H1 (cell line): ENCODE measurements around the gene HARS1. TPM values are rescaled to one million over a fixed set of nuclear protein-coding genes. Genes with fewer than 3 reads are reported as not detected.

Experiments used
- CHD2 ChIP-seq: IDR thresholded peaks from 2 replicates; pipeline ENCODE4 v1.6.1; 2012; ENCODE audit warnings: low read length, improper control_type of control experiment
- EGR1 ChIP-seq: IDR thresholded peaks from 2 replicates; pipeline ENCODE4 v1.6.1; 2011; ENCODE audit warnings: low read depth, low read length, borderline replicate concordance
- HDAC2 ChIP-seq, 2 experiments: fragments of 300-600 bp in 1 of 2; sonication (generic) in 1 of 2; IDR thresholded peaks; 2 replicates each; pipeline ENCODE4 v1.6.1; 2011 to 2012; ENCODE audit warnings: low read depth in 2 of 2, low read length in 2 of 2, mild to moderate bottlenecking in 2 of 2, moderate library complexity in 2 of 2, borderline replicate concordance in 1 of 2, inconsistent platforms in 1 of 2
- MAFK ChIP-seq: IDR thresholded peaks from 2 replicates; pipeline ENCODE4 v1.6.1; 2012; ENCODE audit warnings: low read depth, mild to moderate bottlenecking, improper control_type of control experiment, low read length
- SIN3A ChIP-seq, 2 experiments: IDR thresholded peaks in 1 of 2; conservative IDR thresholded peaks in 1 of 2; 2 replicates each; pipeline ENCODE4 v1.6.1; 2011 to 2012; ENCODE audit warnings: low read length in 2 of 2, improper control_type of control experiment in 1 of 2, low read depth in 1 of 2, mild to moderate bottlenecking in 1 of 2
- SIX5 ChIP-seq: IDR thresholded peaks from 2 replicates; pipeline ENCODE4 v1.6.1; 2011; ENCODE audit warnings: mild to moderate bottlenecking, low read depth, low read length
- SP2 ChIP-seq: IDR thresholded peaks from 2 replicates; pipeline ENCODE4 v1.6.1; 2012; ENCODE audit warnings: mild to moderate bottlenecking, low read length, inconsistent platforms
- TAF1 ChIP-seq: IDR thresholded peaks from 2 replicates; pipeline ENCODE4 v1.6.1; 2011; ENCODE audit warnings: mild to moderate bottlenecking, low read depth, low read length
- ZNF274 ChIP-seq: IDR thresholded peaks from 2 replicates; pipeline ENCODE4 v1.7.0; 2012; ENCODE audit warnings: low read length, borderline replicate concordance; ENCODE audit errors: extremely low read depth
- polyA plus RNA-seq, 7 experiments: library from polyadenylated mRNA; depleted of rRNA in 3 of 7; stranded (reverse) in 5 of 7; unstranded in 2 of 7; fragments of >200 nt in 5 of 7; fragments of 200-250 nt in 2 of 7; gene quantifications; 1 replicate in 5 of 7; 2 replicates in 1 of 7; 4 replicates in 1 of 7; pipeline versions ENCODE4 v1.2.1 to v1.2.3, GENCODE V29; 2011 to 2013; ENCODE audit warnings: missing spikeins in 2 of 7, mixed read lengths in 2 of 7
- total RNA-seq: library from RNA; stranded (reverse); fragmentation: NEBNext Ultra II Directional; extraction: Animal tissue kit (Norgen Biotek cat#: 25700); gene quantifications from 2 replicates; pipeline ENCODE4 v1.2.1, GENCODE V29; 2021
- TF ChIP-seq, protein P1 (sequence below): fragments of 300-600 bp; sonication (generic); IDR thresholded peaks from 2 replicates; pipeline ENCODE4 v1.7.1; 2012; ENCODE audit warnings: low read length, moderate library complexity, mild to moderate bottlenecking, inconsistent platforms; ENCODE audit not compliant: insufficient replicate concordance

Gene HARS1
- total and polyA plus RNA-seq, 2 of the 8 experiments (the other 6 are each of a cell fraction or from before 2014, with no cell fraction given): 27.8 to 56.8 TPM

DNA sequence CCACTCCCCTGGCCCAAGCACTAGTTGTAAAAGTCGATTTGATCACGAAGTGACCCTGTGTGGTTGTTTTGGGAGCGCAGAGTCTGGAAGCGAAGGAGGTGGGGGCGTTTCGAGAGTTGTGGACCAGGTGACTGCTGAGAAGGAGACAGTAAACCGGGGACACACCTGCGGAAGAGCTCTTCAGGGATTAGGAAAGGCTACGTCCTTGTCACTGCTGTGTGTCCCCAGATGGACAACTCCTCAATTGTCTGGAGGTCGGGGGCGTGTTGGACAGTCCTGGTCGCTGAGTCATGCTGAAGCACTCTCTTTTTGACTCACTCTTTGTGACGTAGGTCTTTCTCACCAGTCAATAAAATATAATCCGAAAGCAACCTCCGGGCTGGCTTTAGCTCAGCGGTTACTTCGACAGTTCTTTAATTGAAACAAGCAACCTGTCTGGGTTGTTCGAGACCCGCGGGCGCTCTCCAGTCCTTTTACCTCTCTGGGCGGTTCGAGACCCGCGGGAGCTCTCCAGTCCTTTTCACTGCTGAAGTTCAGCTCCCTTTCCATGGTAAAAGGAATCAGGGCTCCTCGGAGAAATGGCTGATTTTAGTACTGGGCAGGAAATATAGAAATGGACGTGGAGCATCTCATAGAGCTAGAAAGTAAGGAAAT is 19.9 kb upstream of the HARS1 start (continued):
- TF ChIP-seq, protein P1, sequence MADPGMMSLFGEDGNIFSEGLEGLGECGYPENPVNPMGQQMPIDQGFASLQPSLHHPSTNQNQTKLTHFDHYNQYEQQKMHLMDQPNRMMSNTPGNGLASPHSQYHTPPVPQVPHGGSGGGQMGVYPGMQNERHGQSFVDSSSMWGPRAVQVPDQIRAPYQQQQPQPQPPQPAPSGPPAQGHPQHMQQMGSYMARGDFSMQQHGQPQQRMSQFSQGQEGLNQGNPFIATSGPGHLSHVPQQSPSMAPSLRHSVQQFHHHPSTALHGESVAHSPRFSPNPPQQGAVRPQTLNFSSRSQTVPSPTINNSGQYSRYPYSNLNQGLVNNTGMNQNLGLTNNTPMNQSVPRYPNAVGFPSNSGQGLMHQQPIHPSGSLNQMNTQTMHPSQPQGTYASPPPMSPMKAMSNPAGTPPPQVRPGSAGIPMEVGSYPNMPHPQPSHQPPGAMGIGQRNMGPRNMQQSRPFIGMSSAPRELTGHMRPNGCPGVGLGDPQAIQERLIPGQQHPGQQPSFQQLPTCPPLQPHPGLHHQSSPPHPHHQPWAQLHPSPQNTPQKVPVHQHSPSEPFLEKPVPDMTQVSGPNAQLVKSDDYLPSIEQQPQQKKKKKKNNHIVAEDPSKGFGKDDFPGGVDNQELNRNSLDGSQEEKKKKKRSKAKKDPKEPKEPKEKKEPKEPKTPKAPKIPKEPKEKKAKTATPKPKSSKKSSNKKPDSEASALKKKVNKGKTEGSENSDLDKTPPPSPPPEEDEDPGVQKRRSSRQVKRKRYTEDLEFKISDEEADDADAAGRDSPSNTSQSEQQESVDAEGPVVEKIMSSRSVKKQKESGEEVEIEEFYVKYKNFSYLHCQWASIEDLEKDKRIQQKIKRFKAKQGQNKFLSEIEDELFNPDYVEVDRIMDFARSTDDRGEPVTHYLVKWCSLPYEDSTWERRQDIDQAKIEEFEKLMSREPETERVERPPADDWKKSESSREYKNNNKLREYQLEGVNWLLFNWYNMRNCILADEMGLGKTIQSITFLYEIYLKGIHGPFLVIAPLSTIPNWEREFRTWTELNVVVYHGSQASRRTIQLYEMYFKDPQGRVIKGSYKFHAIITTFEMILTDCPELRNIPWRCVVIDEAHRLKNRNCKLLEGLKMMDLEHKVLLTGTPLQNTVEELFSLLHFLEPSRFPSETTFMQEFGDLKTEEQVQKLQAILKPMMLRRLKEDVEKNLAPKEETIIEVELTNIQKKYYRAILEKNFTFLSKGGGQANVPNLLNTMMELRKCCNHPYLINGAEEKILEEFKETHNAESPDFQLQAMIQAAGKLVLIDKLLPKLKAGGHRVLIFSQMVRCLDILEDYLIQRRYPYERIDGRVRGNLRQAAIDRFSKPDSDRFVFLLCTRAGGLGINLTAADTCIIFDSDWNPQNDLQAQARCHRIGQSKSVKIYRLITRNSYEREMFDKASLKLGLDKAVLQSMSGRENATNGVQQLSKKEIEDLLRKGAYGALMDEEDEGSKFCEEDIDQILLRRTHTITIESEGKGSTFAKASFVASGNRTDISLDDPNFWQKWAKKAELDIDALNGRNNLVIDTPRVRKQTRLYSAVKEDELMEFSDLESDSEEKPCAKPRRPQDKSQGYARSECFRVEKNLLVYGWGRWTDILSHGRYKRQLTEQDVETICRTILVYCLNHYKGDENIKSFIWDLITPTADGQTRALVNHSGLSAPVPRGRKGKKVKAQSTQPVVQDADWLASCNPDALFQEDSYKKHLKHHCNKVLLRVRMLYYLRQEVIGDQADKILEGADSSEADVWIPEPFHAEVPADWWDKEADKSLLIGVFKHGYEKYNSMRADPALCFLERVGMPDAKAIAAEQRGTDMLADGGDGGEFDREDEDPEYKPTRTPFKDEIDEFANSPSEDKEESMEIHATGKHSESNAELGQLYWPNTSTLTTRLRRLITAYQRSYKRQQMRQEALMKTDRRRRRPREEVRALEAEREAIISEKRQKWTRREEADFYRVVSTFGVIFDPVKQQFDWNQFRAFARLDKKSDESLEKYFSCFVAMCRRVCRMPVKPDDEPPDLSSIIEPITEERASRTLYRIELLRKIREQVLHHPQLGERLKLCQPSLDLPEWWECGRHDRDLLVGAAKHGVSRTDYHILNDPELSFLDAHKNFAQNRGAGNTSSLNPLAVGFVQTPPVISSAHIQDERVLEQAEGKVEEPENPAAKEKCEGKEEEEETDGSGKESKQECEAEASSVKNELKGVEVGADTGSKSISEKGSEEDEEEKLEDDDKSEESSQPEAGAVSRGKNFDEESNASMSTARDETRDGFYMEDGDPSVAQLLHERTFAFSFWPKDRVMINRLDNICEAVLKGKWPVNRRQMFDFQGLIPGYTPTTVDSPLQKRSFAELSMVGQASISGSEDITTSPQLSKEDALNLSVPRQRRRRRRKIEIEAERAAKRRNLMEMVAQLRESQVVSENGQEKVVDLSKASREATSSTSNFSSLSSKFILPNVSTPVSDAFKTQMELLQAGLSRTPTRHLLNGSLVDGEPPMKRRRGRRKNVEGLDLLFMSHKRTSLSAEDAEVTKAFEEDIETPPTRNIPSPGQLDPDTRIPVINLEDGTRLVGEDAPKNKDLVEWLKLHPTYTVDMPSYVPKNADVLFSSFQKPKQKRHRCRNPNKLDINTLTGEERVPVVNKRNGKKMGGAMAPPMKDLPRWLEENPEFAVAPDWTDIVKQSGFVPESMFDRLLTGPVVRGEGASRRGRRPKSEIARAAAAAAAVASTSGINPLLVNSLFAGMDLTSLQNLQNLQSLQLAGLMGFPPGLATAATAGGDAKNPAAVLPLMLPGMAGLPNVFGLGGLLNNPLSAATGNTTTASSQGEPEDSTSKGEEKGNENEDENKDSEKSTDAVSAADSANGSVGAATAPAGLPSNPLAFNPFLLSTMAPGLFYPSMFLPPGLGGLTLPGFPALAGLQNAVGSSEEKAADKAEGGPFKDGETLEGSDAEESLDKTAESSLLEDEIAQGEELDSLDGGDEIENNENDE: no peak
- no peak for TF ChIP-seq ZNF274
- 0 out of 2 replicates have a peak, but pooled peaks have one; percentile 22 for TF ChIP-seq EGR1
- TF ChIP-seq HDAC2 (IDR thresholded peaks at IDR 0.05; ENCODE audit: borderline replicate concordance in 1 of 2, low read depth in 2 of 2, low read length in 2 of 2): 0 out of 4 replicates have a peak, but pooled peaks of 1 of the 2 experiments have one; percentile 48
- no peak for TF ChIP-seq SIX5
- TF ChIP-seq SIN3A (conservative IDR thresholded peaks at IDR 0.05 in 1 of 2, IDR thresholded peaks at IDR 0.05 in 1 of 2; ENCODE audit: low read depth in 1 of 2, low read length in 2 of 2): peak; percentile 70 to 74; a peak in 1 of 4 replicates
- no peak for TF ChIP-seq SP2
- peak; percentile 85 for TF ChIP-seq MAFK
- peak; percentile 34; the same call in 1 of the 2 replicates for TF ChIP-seq TAF1
- no peak for TF ChIP-seq CHD2
